Measurements from ENCODE around the gene SNX3.
"Not testable (repeated sequence)": the region's sequence is repeated elsewhere in the genome, so short reads cannot be mapped to it uniquely, and the experiment has no call there.

The SNX3 gene

DNA sequence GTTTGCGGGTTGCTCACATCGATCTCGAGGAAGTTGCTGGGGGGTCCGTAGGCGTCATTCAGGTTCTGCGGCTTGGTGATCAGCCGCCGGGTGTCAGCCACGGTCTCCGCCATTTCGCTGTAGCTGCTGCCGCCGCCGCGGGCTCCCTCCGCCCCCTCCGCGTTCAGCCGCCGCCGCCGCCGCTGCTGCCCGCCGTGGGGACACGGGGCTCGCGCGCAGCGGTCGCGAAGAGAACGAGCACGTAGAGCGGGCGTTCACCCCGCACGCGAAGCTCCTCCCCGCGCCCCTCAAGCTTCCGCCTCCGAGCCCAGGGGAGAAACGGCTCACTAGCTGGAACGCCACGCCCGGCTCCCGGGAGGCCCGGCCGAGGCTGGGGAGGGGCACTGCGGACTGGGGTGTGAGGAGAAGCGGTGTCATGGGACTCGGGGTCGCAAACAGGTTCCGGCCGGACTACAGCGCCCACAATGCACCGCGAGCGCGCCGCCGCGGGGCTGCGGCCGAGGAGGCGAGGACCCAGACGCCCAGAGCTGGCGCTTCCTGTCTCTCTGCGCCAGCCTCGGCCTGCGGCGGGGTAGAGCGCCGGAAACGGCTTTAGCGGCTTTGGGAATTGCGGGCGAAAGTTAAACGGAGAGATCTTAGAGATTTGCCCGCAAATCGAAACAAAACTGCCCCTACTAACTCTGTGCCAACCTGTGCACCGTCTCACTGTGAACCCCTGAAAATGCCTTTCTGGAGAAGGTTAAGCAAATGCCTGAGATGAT, at the start of gene SNX3:
Gene SNX3, minus strand, starts transcription at position 232 of the 761 bp plus-strand sequence. Its CDS starts 119 bp downstream, at position 113.
- no peak within 1 kb of the TSS for H3K27ac ChIP-seq (ENCODE audit: low read length)
- no peaks in the 10 kb centered on the region for H3K9me3 ChIP-seq (ENCODE audit: control insufficient read depth, insufficient read depth, low read length)
- WGBS (ENCODE audit: insufficient coverage, insufficient read length): no CpG with 5 or more reads among the region's 83 CpGs
- H3K4me3 ChIP-seq (ENCODE audit: low read length): peak within 1 kb of the TSS; percentile 94
- DNase-seq (ENCODE audit: low read depth, low spot score): peak; percentile 85
- no peaks in the 10 kb centered on the region for H3K36me3 ChIP-seq (ENCODE audit: control insufficient read depth, insufficient read depth, low read length)
- no peaks in the 10 kb centered on the region for H3K27me3 ChIP-seq (ENCODE audit: control insufficient read depth, insufficient read depth, low read length)
- no peaks in the 10 kb centered on the region for H3K4me1 ChIP-seq (ENCODE audit: control insufficient read depth, insufficient read depth, low read length)

DNA sequence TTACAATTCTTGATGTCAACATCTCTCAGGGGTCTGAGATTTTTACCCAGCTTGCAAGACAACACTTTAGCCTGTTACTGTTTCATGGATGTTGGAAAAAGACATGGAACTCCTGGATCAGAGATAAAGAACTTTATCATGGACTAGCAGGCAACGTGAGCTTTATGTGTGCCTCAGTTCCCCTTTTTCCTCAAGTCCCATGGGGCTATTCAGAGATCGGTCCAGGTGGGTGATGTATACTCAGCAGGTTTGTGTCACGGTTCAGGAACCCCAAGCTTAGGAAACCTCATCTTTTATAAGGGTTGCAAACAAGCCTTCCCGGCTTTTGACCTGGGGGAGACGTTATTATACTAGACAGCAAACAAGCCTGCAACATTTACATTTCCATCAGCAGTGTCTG, 49.0 kb upstream of the SNX3 start:
- Histone ChIP-seq H3K27me3 (ENCODE audit: control insufficient read depth, insufficient read depth, low read length) (no peaks in the 10 kb centered on the region), H3K27ac (ENCODE audit: low read length) (no peak overlapping the region), H3K9me3 (ENCODE audit: control insufficient read depth, insufficient read depth, low read length) (no peaks in the 10 kb centered on the region), H3K4me1 (ENCODE audit: control insufficient read depth, insufficient read depth, low read length) (no peaks in the 10 kb centered on the region), H3K36me3 (ENCODE audit: control insufficient read depth, insufficient read depth, low read length) (no peaks in the 10 kb centered on the region), H3K4me3 (ENCODE audit: low read length) (no peak overlapping the region)
- no CpG with 5 or more reads among the region's 5 CpGs for WGBS (ENCODE audit: insufficient coverage, insufficient read length)
- DNase-seq (ENCODE audit: low read depth, low spot score): no peak

DNA sequence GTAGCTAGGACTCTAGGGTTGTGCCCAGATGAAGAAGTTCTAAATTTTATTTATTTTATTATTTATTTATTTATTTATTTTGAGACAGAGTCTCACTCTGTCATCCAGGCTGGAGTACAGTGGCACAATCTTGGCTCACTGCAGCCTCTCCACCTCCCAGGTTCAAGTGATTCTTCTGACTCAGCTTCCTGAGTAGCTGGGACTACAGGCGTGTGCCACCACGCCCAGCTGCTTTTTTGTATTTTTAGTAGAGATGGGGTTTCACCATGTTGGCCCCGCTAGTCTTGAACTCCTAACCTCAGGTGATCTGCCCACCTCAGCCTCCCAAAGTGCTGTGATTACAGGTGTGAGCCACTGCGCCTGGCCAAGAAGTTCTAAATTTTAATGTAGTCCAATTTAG, 47.8 kb upstream of the SNX3 start:
- DNase-seq (ENCODE audit: low read depth, low spot score); H3K27ac ChIP-seq (ENCODE audit: low read length): not testable (repeated sequence)
- no CpG with 5 or more reads among the region's 4 CpGs for WGBS (ENCODE audit: insufficient coverage, insufficient read length)

DNA sequence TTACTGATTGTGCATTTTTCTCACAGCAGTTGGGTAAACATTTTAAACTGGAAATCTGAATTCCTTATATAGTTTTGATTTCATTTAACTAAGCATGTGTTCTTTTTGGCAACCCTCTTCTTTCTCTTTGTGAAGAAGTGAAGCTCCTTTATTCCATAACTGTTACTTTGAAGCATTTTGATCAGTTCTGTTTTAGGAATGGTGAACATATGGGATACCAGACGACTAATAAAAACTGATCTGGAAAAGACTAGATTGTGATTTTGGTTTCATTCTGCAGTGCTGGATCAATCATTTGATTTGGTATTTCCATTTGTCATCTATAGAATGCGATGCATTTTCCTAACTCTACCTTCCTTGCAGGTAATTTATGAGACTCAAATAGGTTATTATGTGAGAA, 43.8 kb upstream of the SNX3 start:
- Histone ChIP-seq H3K4me3 (ENCODE audit: low read length) (no peak overlapping the region), H3K9me3 (ENCODE audit: control insufficient read depth, insufficient read depth, low read length) (no peaks in the 10 kb centered on the region), H3K27ac (ENCODE audit: low read length) (no peak overlapping the region), H3K36me3 (ENCODE audit: control insufficient read depth, insufficient read depth, low read length) (no peaks in the 10 kb centered on the region), H3K4me1 (ENCODE audit: control insufficient read depth, insufficient read depth, low read length) (no peaks in the 10 kb centered on the region), H3K27me3 (ENCODE audit: control insufficient read depth, insufficient read depth, low read length) (no peaks in the 10 kb centered on the region)
- WGBS (ENCODE audit: insufficient coverage, insufficient read length): no CpG with 5 or more reads among the region's 2 CpGs
- no peak for DNase-seq (ENCODE audit: low read depth, low spot score)

More for the DNA sequence above, 47.8 kb upstream of the SNX3 start:
- H3K9me3 ChIP-seq (ENCODE audit: control insufficient read depth, insufficient read depth, low read length); H3K27me3 ChIP-seq (ENCODE audit: control insufficient read depth, insufficient read depth, low read length); H3K4me1 ChIP-seq (ENCODE audit: control insufficient read depth, insufficient read depth, low read length); H3K4me3 ChIP-seq (ENCODE audit: low read length); H3K36me3 ChIP-seq (ENCODE audit: control insufficient read depth, insufficient read depth, low read length): not testable (repeated sequence)

DNA sequence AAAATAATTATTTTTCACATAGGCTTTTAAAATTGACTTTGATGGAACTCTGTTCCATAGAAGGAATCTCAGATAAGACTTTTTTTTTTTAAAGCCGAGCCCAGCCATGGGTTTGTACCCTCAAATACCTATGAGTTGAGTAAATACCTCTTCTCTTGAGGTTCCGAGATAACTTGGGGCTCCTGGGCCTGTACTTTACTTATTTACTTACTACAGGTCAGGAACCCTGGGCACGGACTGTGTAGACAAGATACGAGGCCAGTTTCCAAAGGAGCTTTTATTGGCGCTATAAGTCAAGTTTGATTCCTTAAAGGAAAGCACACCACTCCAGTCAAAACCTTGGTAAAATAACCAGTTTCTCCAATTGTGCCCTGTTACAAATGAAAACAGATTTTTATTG, 41.5 kb upstream of the SNX3 start:
- DNase-seq (ENCODE audit: low read depth, low spot score): no peak
- H3K9me3 ChIP-seq (ENCODE audit: control insufficient read depth, insufficient read depth, low read length): no peaks in the 10 kb centered on the region
- no peaks in the 10 kb centered on the region for H3K4me1 ChIP-seq (ENCODE audit: control insufficient read depth, insufficient read depth, low read length)
- no peak overlapping the region for H3K27ac ChIP-seq (ENCODE audit: low read length)
- WGBS (ENCODE audit: insufficient coverage, insufficient read length): no CpG with 5 or more reads among the region's 5 CpGs
- H3K4me3 ChIP-seq (ENCODE audit: low read length): no peak overlapping the region
- H3K36me3 ChIP-seq (ENCODE audit: control insufficient read depth, insufficient read depth, low read length): no peaks in the 10 kb centered on the region
- H3K27me3 ChIP-seq (ENCODE audit: control insufficient read depth, insufficient read depth, low read length): no peaks in the 10 kb centered on the region

DNA sequence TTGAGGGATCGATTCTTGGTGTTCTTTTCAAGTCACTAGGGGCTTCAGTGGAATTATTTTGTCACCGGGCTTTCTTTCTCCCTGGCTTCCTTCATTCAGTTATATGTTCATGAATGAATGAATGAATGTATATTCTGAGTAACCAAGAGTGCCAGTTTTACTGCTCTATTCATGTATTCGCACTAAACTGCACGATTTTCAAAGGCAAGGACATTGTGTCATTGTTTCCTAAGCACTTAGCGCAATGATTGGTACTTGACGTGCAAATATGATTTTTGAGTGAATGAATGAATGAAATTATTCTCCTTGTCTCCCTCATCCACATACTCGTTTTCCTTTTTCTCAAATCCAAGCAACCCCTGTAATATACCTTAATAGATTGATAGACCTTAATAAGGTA, 34.8 kb upstream of the SNX3 start:
- H3K4me1 ChIP-seq (ENCODE audit: control insufficient read depth, insufficient read depth, low read length): no peaks in the 10 kb centered on the region; the same call in 1 of the 2 replicates
- DNase-seq (ENCODE audit: low read depth, low spot score): no peak
- no peaks in the 10 kb centered on the region for H3K27me3 ChIP-seq (ENCODE audit: control insufficient read depth, insufficient read depth, low read length)
- H3K4me3 ChIP-seq (ENCODE audit: low read length): peak overlapping the region; percentile 93; the same call in 1 of the 2 replicates
- H3K9me3 ChIP-seq (ENCODE audit: control insufficient read depth, insufficient read depth, low read length): no peaks in the 10 kb centered on the region
- H3K36me3 ChIP-seq (ENCODE audit: control insufficient read depth, insufficient read depth, low read length): no peaks in the 10 kb centered on the region
- WGBS (ENCODE audit: insufficient coverage, insufficient read length): no CpG with 5 or more reads among the region's 7 CpGs
- no peak overlapping the region for H3K27ac ChIP-seq (ENCODE audit: low read length)

DNA sequence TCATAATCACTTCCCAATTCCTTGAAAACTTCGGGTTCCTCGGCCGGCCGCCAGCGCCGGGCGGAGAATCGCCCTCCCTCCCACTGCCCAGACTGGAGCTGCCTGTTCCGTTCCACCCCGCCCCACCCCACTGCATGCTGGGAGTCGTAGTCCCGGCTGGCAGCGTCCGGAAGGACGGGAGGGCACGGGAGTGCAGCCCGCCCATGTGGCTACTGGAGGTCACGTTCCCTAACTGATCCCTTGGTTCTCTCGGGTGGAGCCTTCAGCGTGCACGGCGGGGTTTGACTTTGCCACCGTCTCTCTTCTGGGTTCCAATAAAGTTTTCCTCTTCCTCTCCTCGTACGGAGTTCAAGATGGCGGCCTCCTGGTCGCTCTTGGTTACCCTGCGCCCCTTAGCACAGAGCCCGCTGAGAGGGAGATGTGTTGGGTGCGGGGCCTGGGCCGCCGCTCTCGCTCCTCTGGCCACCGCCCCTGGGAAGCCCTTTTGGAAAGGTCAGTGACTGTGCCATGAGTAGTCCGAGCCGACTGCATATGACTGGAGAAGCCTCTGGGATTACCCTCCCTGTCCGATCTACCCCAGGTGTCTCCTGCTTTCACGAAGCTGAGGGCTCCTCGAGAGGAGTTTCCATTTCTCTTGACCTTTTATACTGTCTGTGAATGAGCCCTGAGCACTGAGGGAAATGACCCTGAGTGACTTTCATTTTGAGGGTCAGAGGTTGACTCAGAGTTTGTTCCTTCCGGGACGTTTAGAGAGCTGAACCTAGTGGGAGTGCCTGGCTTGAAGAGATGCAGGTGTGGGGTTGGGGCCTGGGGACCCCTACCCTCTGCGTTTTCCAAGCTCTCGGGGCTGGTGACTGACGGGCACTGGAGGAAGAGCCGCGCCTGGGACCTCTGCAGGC, 34.1 kb upstream of the SNX3 start, which contains the start of gene AFG1L:
Gene AFG1L, plus strand, starts transcription at position 328 of the 899 bp plus-strand sequence. Its CDS starts 26 bp downstream, at position 354.
- Histone ChIP-seq H3K9me3 (ENCODE audit: control insufficient read depth, insufficient read depth, low read length) (no peaks in the 10 kb centered on the region), H3K4me3 (ENCODE audit: low read length) (peak within 1 kb of the TSS; percentile 93; the same call in 1 of the 2 replicates), H3K36me3 (ENCODE audit: control insufficient read depth, insufficient read depth, low read length) (no peaks in the 10 kb centered on the region), H3K27ac (ENCODE audit: low read length) (no peak within 1 kb of the TSS), H3K4me1 (ENCODE audit: control insufficient read depth, insufficient read depth, low read length) (no peaks in the 10 kb centered on the region; the same call in 1 of the 2 replicates), H3K27me3 (ENCODE audit: control insufficient read depth, insufficient read depth, low read length) (no peaks in the 10 kb centered on the region)
- DNase-seq (ENCODE audit: low read depth, low spot score): peak; percentile 67
- no CpG with 5 or more reads among the region's 46 CpGs for WGBS (ENCODE audit: insufficient coverage, insufficient read length)

DNA sequence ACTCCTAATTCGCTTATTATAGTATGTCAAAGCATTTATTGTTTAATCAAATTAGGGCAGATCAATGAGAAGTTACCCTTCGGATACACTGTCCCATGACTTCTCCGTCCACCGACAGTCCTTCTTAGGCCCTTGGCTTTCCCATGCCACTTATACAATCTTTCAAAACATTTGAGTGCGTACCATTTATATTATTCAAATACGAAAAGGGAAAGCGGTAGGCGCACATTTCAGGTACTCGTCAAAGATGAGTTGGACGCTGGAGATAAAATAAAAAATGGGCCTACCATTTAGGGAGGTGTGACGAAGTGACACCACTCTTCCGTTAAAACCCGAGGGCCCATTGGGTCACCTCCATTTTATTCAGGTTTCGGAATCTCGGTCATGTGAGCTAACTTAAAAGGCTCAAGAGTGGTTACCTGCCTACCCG, 33.5 kb upstream of the SNX3 start:
- Histone ChIP-seq H3K36me3 (ENCODE audit: control insufficient read depth, insufficient read depth, low read length) (no peaks in the 10 kb centered on the region), H3K27me3 (ENCODE audit: control insufficient read depth, insufficient read depth, low read length) (no peaks in the 10 kb centered on the region), H3K9me3 (ENCODE audit: control insufficient read depth, insufficient read depth, low read length) (no peaks in the 10 kb centered on the region), H3K4me1 (ENCODE audit: control insufficient read depth, insufficient read depth, low read length) (no peaks in the 10 kb centered on the region; the same call in 1 of the 2 replicates), H3K27ac (ENCODE audit: low read length) (no peak overlapping the region), H3K4me3 (ENCODE audit: low read length) (peak overlapping the region; percentile 93; the same call in 1 of the 2 replicates)
- no CpG with 5 or more reads among the region's 16 CpGs for WGBS (ENCODE audit: insufficient coverage, insufficient read length)
- DNase-seq (ENCODE audit: low read depth, low spot score): no peak

DNA sequence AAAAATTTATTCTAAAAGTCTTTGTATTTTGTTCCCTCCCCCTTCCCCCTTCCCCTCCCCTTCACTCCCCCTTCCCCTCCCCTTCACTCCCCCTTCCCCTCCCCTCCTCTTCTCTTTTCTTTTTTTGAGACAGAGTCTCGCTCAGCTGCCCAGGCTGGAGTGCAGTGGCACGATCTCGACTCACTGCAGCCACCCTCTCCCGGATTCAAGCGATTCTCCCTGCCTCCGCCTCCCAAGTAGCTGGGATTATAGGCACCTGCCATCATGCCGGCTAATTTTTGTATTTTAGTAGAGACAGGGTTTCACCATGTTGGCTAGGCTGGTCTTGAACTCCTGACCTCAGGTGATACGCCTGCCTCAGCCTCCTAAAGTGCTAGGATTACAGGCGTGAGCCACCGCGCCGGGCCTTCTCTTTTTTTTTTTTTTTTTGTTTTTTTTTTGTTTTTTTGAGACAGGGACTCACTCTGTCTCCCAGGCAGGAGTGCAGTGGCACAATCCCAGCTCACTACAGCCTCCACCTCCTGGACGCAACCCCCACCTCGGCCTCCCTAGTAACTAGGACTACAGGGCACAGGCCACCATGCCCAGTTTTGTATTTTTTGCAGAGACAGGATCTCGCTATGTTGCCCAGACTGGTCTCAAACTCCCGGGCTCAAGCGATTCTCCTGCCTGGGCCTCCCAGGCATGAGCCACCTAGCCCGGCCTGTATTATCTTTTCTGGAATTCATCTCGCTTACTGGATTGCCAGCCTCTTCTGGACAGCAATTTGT, 32.9 kb upstream of the SNX3 start:
- no peak for DNase-seq (ENCODE audit: low read depth, low spot score)
- Histone ChIP-seq H3K36me3 (ENCODE audit: control insufficient read depth, insufficient read depth, low read length) (no peaks in the 10 kb centered on the region), H3K27ac (ENCODE audit: low read length) (no peak overlapping the region), H3K27me3 (ENCODE audit: control insufficient read depth, insufficient read depth, low read length) (no peaks in the 10 kb centered on the region), H3K9me3 (ENCODE audit: control insufficient read depth, insufficient read depth, low read length) (no peaks in the 10 kb centered on the region), H3K4me1 (ENCODE audit: control insufficient read depth, insufficient read depth, low read length) (no peaks in the 10 kb centered on the region; the same call in 1 of the 2 replicates), H3K4me3 (ENCODE audit: low read length) (no peak overlapping the region; the same call in 1 of the 2 replicates)
- WGBS (ENCODE audit: insufficient coverage, insufficient read length): no CpG with 5 or more reads among the region's 19 CpGs

DNA sequence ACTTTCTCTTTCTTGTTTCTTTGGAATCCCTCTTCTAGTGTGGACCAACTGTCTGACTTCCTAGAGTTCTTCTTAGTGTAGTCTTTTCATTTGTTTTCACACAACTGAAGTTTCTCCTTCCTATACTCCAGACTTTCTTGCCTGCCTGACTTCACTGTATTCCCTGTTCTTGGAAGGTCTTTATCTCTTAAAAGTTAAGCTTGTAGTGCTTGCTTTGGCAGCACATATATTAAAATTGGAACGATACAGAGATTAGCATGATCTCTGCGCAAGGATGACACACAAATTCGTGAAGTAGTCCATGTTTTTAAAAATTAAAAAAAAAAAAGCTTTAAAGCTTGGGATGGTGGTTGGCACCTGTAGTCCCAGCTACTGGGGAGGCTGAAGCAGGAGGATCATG, 31.7 kb upstream of the SNX3 start:
- not testable (repeated sequence) for DNase-seq (ENCODE audit: low read depth, low spot score)

More for the DNA sequence above, 31.7 kb upstream of the SNX3 start:
- not testable (repeated sequence) for H3K27ac ChIP-seq (ENCODE audit: low read length); H3K36me3 ChIP-seq (ENCODE audit: control insufficient read depth, insufficient read depth, low read length); H3K9me3 ChIP-seq (ENCODE audit: control insufficient read depth, insufficient read depth, low read length); H3K4me1 ChIP-seq (ENCODE audit: control insufficient read depth, insufficient read depth, low read length); H3K4me3 ChIP-seq (ENCODE audit: low read length); H3K27me3 ChIP-seq (ENCODE audit: control insufficient read depth, insufficient read depth, low read length)
- no CpG with 5 or more reads among the region's 3 CpGs for WGBS (ENCODE audit: insufficient coverage, insufficient read length)
